Measurements from ENCODE around the gene OOSP1. TPM values are rescaled to one million over a fixed set of nuclear protein-coding genes. Genes with fewer than 3 reads are reported as not detected.

OOSP1 gene
- total RNA-seq, 1 donor from 2014 or later = not detected

- DNase-seq (ENCODE audit: missing footprints) (no peak), ATAC-seq (no peak)
- intact Hi-C loops (cut with DNase I) = no loop called here
These were observed 67.1 kb downstream of the OOSP1 start for GRCh38 chr11:60005360-60005759.

Other genes with a start within 250 kb of the OOSP1 start
- gene OR10V1, start 224.6 kb upstream of the OOSP1 start, total RNA-seq = not detected
- gene STX3, start 183.1 kb upstream of the OOSP1 start, total RNA-seq = 8.4 TPM
- gene MRPL16, start 127.7 kb upstream of the OOSP1 start, total RNA-seq = 92.9 TPM
- not detected for gene CBLIF, start 92.9 kb upstream of the OOSP1 start, total RNA-seq
- gene TCN1, start 71.9 kb upstream of the OOSP1 start, total RNA-seq = not detected
- not detected for gene OOSP3, start 59.6 kb upstream of the OOSP1 start, total RNA-seq
- gene OOSP4A, start 25.6 kb downstream of the OOSP1 start, total RNA-seq = not detected
- gene OOSP4B, start 78.7 kb downstream of the OOSP1 start, total RNA-seq = not detected
- not detected for gene OOSP2, start 102.0 kb downstream of the OOSP1 start, total RNA-seq
- gene MS4A3, start 118.2 kb downstream of the OOSP1 start, total RNA-seq = not detected
- 0.95 TPM for gene MS4A2, start 150.2 kb downstream of the OOSP1 start, total RNA-seq
- gene MS4A6A, start 244.7 kb downstream of the OOSP1 start, total RNA-seq = 64.0 TPM